Measurements from ENCODE around the gene BTNL9. TPM values are rescaled to one million over a fixed set of nuclear protein-coding genes. Genes with fewer than 3 reads are reported as not detected.

The BTNL9 gene
- total and polyA plus RNA-seq, 7 experiments from 2014 or later = 1.6 TPM; not detected in 6

DNA sequence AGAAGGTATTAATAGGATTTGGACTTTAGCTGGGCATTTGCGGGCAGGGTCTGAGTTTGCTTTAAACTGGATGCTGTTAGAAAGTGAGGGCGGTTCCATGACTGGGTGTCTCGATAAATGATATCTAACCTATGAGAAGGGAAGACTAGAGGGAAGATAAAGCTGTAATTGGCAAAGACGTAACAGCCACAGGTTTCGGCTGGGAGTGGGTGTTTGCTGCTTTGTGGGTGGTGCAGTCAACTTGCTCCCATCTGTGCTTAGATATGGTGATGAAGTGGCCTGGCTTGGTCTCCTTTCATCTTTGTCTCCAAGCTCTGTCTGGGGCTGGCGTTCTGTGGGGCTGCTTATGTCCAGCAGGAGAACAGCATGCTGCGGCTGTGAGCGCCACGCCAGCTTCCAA, 67.6 kb downstream of the BTNL9 start:
- H3K4me1 Mint-ChIP-seq = peaks cover 4 to 14% (median 6%) of the 10 kb centered on the region in 7 donors
- ChIA-PET CTCF (no interaction called here), POLR2A (no interaction called here)
- H3K27ac Mint-ChIP-seq = no peak overlapping the region
- H3K36me3 Mint-ChIP-seq = peaks cover 0 to 4% (median 0%) of the 10 kb centered on the region in 5 donors
- no peaks in the 10 kb centered on the region for H3K36me3 ChIP-seq (ENCODE audit: control insufficient read depth in 2 of 3, insufficient read depth in 3 of 3, low read length in 3 of 3)
- intact Hi-C loops (cut with micrococcal nuclease) = no loop called here
- H3K4me3 Mint-ChIP-seq = no peak overlapping the region
- no peak for DNase-seq
- peaks cover 47 to 78% (median 70%) of the 10 kb centered on the region in 5 donors for H3K27me3 Mint-ChIP-seq
- peaks cover 0 to 13% (median 2%) of the 10 kb centered on the region in 11 donors for H3K9me3 Mint-ChIP-seq
- peaks cover 0 to 10% of the 10 kb centered on the region in 2 donors for H3K27me3 ChIP-seq (ENCODE audit: control insufficient read depth in 2 of 2, insufficient read depth in 2 of 2, low read length in 2 of 2)
- peaks cover 0 to 6% of the 10 kb centered on the region in 2 donors for H3K4me1 ChIP-seq (ENCODE audit: control insufficient read depth in 2 of 2, insufficient read depth in 2 of 2, low read length in 2 of 2)
- H3K9me3 ChIP-seq (ENCODE audit: control insufficient read depth in 2 of 3, low read length in 3 of 3) = no peaks in the 10 kb centered on the region
- ATAC-seq = no peak
- no peak overlapping the region for H3K27ac ChIP-seq (ENCODE audit: low read depth, low read length)
- H3K4me3 ChIP-seq (ENCODE audit: low read length) = no peak overlapping the region

- H3K27me3 Mint-ChIP-seq = peaks cover 43 to 83% (median 73%) of the 10 kb centered on the region in 5 donors
- peaks cover 4 to 14% (median 6%) of the 10 kb centered on the region in 7 donors for H3K4me1 Mint-ChIP-seq
- intact Hi-C loops (cut with micrococcal nuclease) = no loop called here
- no peak for DNase-seq
- H3K36me3 Mint-ChIP-seq = peaks cover 0 to 4% (median 0%) of the 10 kb centered on the region in 5 donors
- no peak overlapping the region for H3K27ac Mint-ChIP-seq
- ChIA-PET POLR2A (no interaction called here), CTCF (no interaction called here)
- H3K9me3 Mint-ChIP-seq = peaks cover 0 to 13% (median 2%) of the 10 kb centered on the region in 11 donors
- ATAC-seq = no peak
- Histone ChIP-seq H3K36me3 (ENCODE audit: control insufficient read depth in 2 of 3, insufficient read depth in 3 of 3, low read length in 3 of 3) (no peaks in the 10 kb centered on the region), H3K9me3 (ENCODE audit: control insufficient read depth in 2 of 3, low read length in 3 of 3) (no peaks in the 10 kb centered on the region), H3K4me3 (ENCODE audit: low read length) (no peak overlapping the region), H3K4me1 (ENCODE audit: control insufficient read depth in 2 of 2, insufficient read depth in 2 of 2, low read length in 2 of 2) (peaks cover 0 to 6% of the 10 kb centered on the region in 2 donors), H3K27me3 (ENCODE audit: control insufficient read depth in 2 of 2, insufficient read depth in 2 of 2, low read length in 2 of 2) (peaks cover 0 to 10% of the 10 kb centered on the region in 2 donors), H3K27ac (ENCODE audit: low read depth, low read length) (no peak overlapping the region)
- H3K4me3 Mint-ChIP-seq = no peak overlapping the region
These were observed 68.6 kb downstream of the BTNL9 start for GRCh38 chr5:181108578-181109165.

DNA sequence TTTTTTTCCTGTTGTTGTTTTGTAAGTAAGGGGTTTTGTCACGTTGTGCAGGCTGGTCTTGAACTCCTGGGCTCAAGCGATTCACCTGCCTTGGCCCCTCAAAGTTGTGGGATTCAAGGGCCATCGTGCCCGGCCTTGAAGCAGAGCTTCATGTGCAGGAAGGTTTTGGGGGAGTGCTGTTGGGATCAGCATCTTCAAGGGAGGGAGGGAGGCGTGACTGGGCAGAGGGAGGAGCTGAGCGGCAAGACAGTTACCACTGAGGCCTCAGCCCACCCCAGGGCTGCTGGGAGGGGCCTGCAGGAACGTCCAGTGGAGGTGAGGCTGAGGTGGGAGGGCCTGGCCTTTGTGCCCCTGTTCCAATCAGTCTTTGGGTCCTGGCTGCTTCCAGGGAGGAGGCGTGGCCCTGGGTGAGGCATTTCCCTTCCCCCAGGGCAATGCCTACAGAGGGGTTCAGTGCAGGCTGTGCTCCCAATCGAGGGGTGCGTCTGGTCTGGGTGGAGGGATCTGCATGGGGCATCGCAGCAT, 69.5 kb downstream of the BTNL9 start:
- H3K36me3 ChIP-seq (ENCODE audit: control insufficient read depth in 2 of 3, insufficient read depth in 3 of 3, low read length in 3 of 3) = no peaks in the 10 kb centered on the region
- H3K36me3 Mint-ChIP-seq = peaks cover 0 to 4% (median 0%) of the 10 kb centered on the region in 5 donors
- H3K27ac ChIP-seq (ENCODE audit: low read depth, low read length) = no peak overlapping the region
- ChIA-PET POLR2A (no interaction called here), CTCF (no interaction called here)
- no peak overlapping the region for H3K4me3 ChIP-seq (ENCODE audit: low read length)
- no peak overlapping the region for H3K4me3 Mint-ChIP-seq
- ATAC-seq (no peak), DNase-seq (no peak)
- H3K9me3 ChIP-seq (ENCODE audit: control insufficient read depth in 2 of 3, low read length in 3 of 3) = peaks cover 0 to 8% (median 0%) of the 10 kb centered on the region in 3 experiments
- no peak overlapping the region for H3K27ac Mint-ChIP-seq
- H3K4me1 Mint-ChIP-seq = peaks cover 0 to 8% (median 1%) of the 10 kb centered on the region in 7 donors
- peaks cover 0 to 16% of the 10 kb centered on the region in 2 donors for H3K27me3 ChIP-seq (ENCODE audit: control insufficient read depth in 2 of 2, insufficient read depth in 2 of 2, low read length in 2 of 2)
- H3K9me3 Mint-ChIP-seq = peaks cover 0 to 17% (median 6%) of the 10 kb centered on the region in 11 donors
- intact Hi-C loops (cut with micrococcal nuclease) = no loop called here
- H3K27me3 Mint-ChIP-seq = peaks cover 45 to 84% (median 77%) of the 10 kb centered on the region in 5 donors
- H3K4me1 ChIP-seq (ENCODE audit: control insufficient read depth in 2 of 2, insufficient read depth in 2 of 2, low read length in 2 of 2) = peaks cover 0 to under 1% of the 10 kb centered on the region in 2 donors

DNA sequence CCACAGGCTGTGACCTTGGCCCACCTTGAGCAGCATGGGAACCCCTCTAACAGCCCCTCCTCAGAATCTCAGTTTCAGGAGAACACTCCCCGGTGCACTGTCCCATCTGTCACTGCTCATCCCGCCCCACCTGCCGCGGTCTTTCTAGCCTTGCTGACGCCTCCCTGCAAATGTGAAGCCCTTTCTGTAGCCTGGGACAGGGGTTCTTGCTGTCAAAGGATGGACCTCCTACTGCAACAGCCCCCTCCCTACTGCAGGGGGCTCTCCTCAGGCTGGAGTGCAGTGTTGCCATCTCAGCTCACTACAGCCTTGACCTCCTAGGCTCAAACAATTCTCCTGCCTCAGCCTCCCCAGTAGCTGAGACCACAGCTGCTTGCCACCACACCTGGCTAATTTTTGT, 70.9 kb downstream of the BTNL9 start:
- Histone ChIP-seq H3K36me3 (ENCODE audit: control insufficient read depth in 2 of 3, insufficient read depth in 3 of 3, low read length in 3 of 3) (no peaks in the 10 kb centered on the region), H3K9me3 (ENCODE audit: control insufficient read depth in 2 of 3, low read length in 3 of 3) (peaks cover 0 to 9% (median 0%) of the 10 kb centered on the region in 3 experiments), H3K4me3 (ENCODE audit: low read length) (no peak overlapping the region), H3K27me3 (ENCODE audit: control insufficient read depth in 2 of 2, insufficient read depth in 2 of 2, low read length in 2 of 2) (peaks cover 0 to 16% of the 10 kb centered on the region in 2 donors), H3K27ac (ENCODE audit: low read depth, low read length) (no peak overlapping the region), H3K4me1 (ENCODE audit: control insufficient read depth in 2 of 2, insufficient read depth in 2 of 2, low read length in 2 of 2) (no peaks in the 10 kb centered on the region)
- intact Hi-C loops (cut with micrococcal nuclease) = no loop called here
- ATAC-seq (no peak), DNase-seq (no peak)
- ChIA-PET POLR2A (no interaction called here), CTCF (no interaction called here)
- Mint-ChIP-seq H3K36me3 (no peaks in the 10 kb centered on the region), H3K9me3 (peaks cover 0 to 28% (median 6%) of the 10 kb centered on the region in 11 donors), H3K4me3 (no peak overlapping the region), H3K27ac (no peak overlapping the region), H3K27me3 (peaks cover 47 to 87% (median 82%) of the 10 kb centered on the region in 5 donors), H3K4me1 (peaks cover 0 to 15% (median 8%) of the 10 kb centered on the region in 7 donors)

Small RNA genes lying within 50 kb of the gene (microRNA-seq; reads per million reads assigned to microRNA genes)
- gene MIR8089 (ENCODE audit: borderline microRNAs expressed) = not detected

Other genes starting within 250 kb of the BTNL9 start
- 100 to 1,000 TPM; 101 to 206 (median 196) TPM for gene MGAT1, start 237.5 kb upstream of the BTNL9 start, total RNA-seq
- gene MGAT1, start 237.5 kb upstream of the BTNL9 start, polyA plus RNA-seq = 100 to 1,000 TPM in 1 of 2 donors, 10 to 100 TPM in 1; 98.6 to 178 TPM
- 10 to 100 TPM; 25.9 to 80.4 (median 36.4) TPM for gene ZFP62, start 179.0 kb upstream of the BTNL9 start, total RNA-seq
- gene ZFP62, start 179.0 kb upstream of the BTNL9 start, polyA plus RNA-seq = 10 to 100 TPM; 24.9 to 28.6 TPM
- not detected for gene BTNL8, start 141.1 kb upstream of the BTNL9 start, total RNA-seq
- gene BTNL8, start 141.1 kb upstream of the BTNL9 start, polyA plus RNA-seq = not detected
- gene BTNL3, start 51.4 kb upstream of the BTNL9 start, total RNA-seq = not detected
- not detected for gene BTNL3, start 51.4 kb upstream of the BTNL9 start, polyA plus RNA-seq
- gene OR2V1, start 90.9 kb downstream of the BTNL9 start, total RNA-seq = not detected
- not detected for gene OR2V1, start 90.9 kb downstream of the BTNL9 start, polyA plus RNA-seq
- not detected for gene OR2V2, start 107.3 kb downstream of the BTNL9 start, total RNA-seq
- gene OR2V2, start 107.3 kb downstream of the BTNL9 start, polyA plus RNA-seq = not detected
- gene TRIM7, start 164.9 kb downstream of the BTNL9 start, total RNA-seq = 1 to 10 TPM; 1.1 to 6.1 (median 3.6) TPM
- under 1 TPM in 1 of 2 donors, not detected in 1; 0.28 TPM for gene TRIM7, start 164.9 kb downstream of the BTNL9 start, polyA plus RNA-seq
- 10 to 100 TPM; 27.3 to 36.5 (median 32.6) TPM for gene TRIM41, start 183.0 kb downstream of the BTNL9 start, total RNA-seq
- 1 to 10 TPM in 1 of 2 donors, under 1 TPM in 1; 0.72 to 1.1 TPM for gene TRIM41, start 183.0 kb downstream of the BTNL9 start, polyA plus RNA-seq
- gene RACK1, start 203.6 kb downstream of the BTNL9 start, total RNA-seq = 1,000 to 10,000 TPM; 1,703 to 2,739 (median 2,322) TPM
- 1,000 to 10,000 TPM; 2,748 to 2,829 TPM for gene RACK1, start 203.6 kb downstream of the BTNL9 start, polyA plus RNA-seq
- 10 to 100 TPM; 31.4 to 71.6 (median 35.7) TPM for gene TRIM52, start 220.9 kb downstream of the BTNL9 start, total RNA-seq
- gene TRIM52, start 220.9 kb downstream of the BTNL9 start, polyA plus RNA-seq = 10 to 100 TPM; 39.2 to 50.5 TPM